HEK293 (cell line): ENCODE data around the gene ACTA2.

Source experiments
- CTCF ChIA-PET: fragments of 350-600 bp; formaldehyde crosslinking; extraction: SDS; loops from one replicate; lab custom pipeline; 2021; ENCODE audit warnings: antibody characterized with exemption; lab: Yijun Ruan, JAX
- POLR2A ChIA-PET: fragments of 300-600 bp; formaldehyde crosslinking; extraction: SDS; loops from one replicate; lab custom pipeline; 2020; ENCODE audit warnings: antibody characterized with exemption, inconsistent platforms; lab: Yijun Ruan, JAX
- H3K27ac ChIP-seq: fragments of 200-500 bp; sonication (Bioruptor generic); 2 replicates; pipeline ENCODE4 v1.5.1; 2014; ENCODE audit warnings: low read depth, low read length, control low read depth, inconsistent platforms; ENCODE audit errors: extremely low read depth
- H3K36me3 ChIP-seq, 2 experiments: fragments of 200-500 bp in 1 of 2; sonication (Bioruptor generic) in 1 of 2; 1 replicate in 1 of 2; 2 replicates in 1 of 2; pipeline ENCODE4 v1.5.1; 2014 to 2017; ENCODE audit warnings: inconsistent platforms in 2 of 2, low read length in 2 of 2; ENCODE audit not compliant: control insufficient read depth in 2 of 2, insufficient read depth in 1 of 2
- H3K4me1 ChIP-seq: fragments of 200-500 bp; sonication (Bioruptor generic); 2 replicates; pipeline ENCODE4 v1.5.1; 2014; ENCODE audit warnings: mild to moderate bottlenecking, low read length, inconsistent platforms; ENCODE audit not compliant: control insufficient read depth, insufficient read depth
- H3K4me3 ChIP-seq: 2 replicates; pipeline ENCODE4 v1.5.1; 2011; ENCODE audit warnings: low read depth, mild to moderate bottlenecking, control low read depth, low read length, moderate library complexity
- H3K9me3 ChIP-seq: fragments of 200-500 bp; sonication (Bioruptor generic); 2 replicates; pipeline ENCODE4 v1.5.1; 2014; ENCODE audit warnings: low read depth, low read length, inconsistent platforms; ENCODE audit not compliant: control insufficient read depth, insufficient read depth
- CTCF ChIP-seq: fragments of 450-650 bp; formaldehyde crosslinking; IDR thresholded peaks from 2 replicates; pipeline ENCODE4 v1.5.1; 2016; ENCODE audit warnings: missing biosample characterization, missing genetic modification characterization
- FEZF1 ChIP-seq: fragments of 450-650 bp; formaldehyde crosslinking; IDR thresholded peaks from 2 replicates; pipeline ENCODE4 v1.5.1; 2016; ENCODE audit warnings: missing biosample characterization, missing genetic modification characterization
- GLIS2 ChIP-seq: fragments of 450-650 bp; formaldehyde crosslinking; IDR thresholded peaks from 2 replicates; pipeline ENCODE4 v1.5.1; 2016; ENCODE audit warnings: missing biosample characterization, missing genetic modification characterization
- KLF16 ChIP-seq: fragments of 450-650 bp; formaldehyde crosslinking; IDR thresholded peaks from 2 replicates; pipeline ENCODE4 v1.5.1; 2017; ENCODE audit warnings: missing biosample characterization, missing genetic modification characterization
- PRDM4 ChIP-seq: fragments of 450-650 bp; formaldehyde crosslinking; IDR thresholded peaks from 2 replicates; pipeline ENCODE4 v1.5.1; 2017; ENCODE audit warnings: missing biosample characterization, missing genetic modification characterization
- SCRT2 ChIP-seq: fragments of 450-650 bp; formaldehyde crosslinking; IDR thresholded peaks from 2 replicates; pipeline ENCODE4 v1.5.1; 2016; ENCODE audit warnings: missing biosample characterization, missing genetic modification characterization
- ZBTB6 ChIP-seq: fragments of 450-650 bp; formaldehyde crosslinking; IDR thresholded peaks from 2 replicates; pipeline ENCODE4 v1.5.1; 2017; ENCODE audit warnings: missing biosample characterization, missing genetic modification characterization
- ZBTB8A ChIP-seq: fragments of 450-650 bp; formaldehyde crosslinking; IDR thresholded peaks from 2 replicates; pipeline ENCODE4 v1.5.1; 2016; ENCODE audit warnings: missing biosample characterization, missing genetic modification characterization
- ZNF133 ChIP-seq: fragments of 450-650 bp; formaldehyde crosslinking; IDR thresholded peaks from 2 replicates; pipeline ENCODE4 v1.5.1; 2016; ENCODE audit warnings: missing biosample characterization, missing genetic modification characterization
- ZNF140 ChIP-seq: fragments of 450-650 bp; formaldehyde crosslinking; IDR thresholded peaks from 2 replicates; pipeline ENCODE4 v1.5.1; 2016; ENCODE audit warnings: missing biosample characterization, missing genetic modification characterization
- ZNF223 ChIP-seq: fragments of 450-650 bp; formaldehyde crosslinking; IDR thresholded peaks from 2 replicates; pipeline ENCODE4 v1.5.1; 2016; ENCODE audit warnings: missing biosample characterization, missing genetic modification characterization
- ZNF24 ChIP-seq: fragments of 450-650 bp; formaldehyde crosslinking; IDR thresholded peaks from 2 replicates; pipeline ENCODE4 v1.5.1; 2016; ENCODE audit warnings: missing biosample characterization, missing genetic modification characterization
- ZNF248 ChIP-seq: fragments of 450-650 bp; formaldehyde crosslinking; IDR thresholded peaks from 2 replicates; pipeline ENCODE4 v1.5.1; 2017; ENCODE audit warnings: missing biosample characterization, missing genetic modification characterization
- ZNF555 ChIP-seq: fragments of 450-650 bp; formaldehyde crosslinking; conservative IDR thresholded peaks from 2 replicates; pipeline ENCODE4 v1.5.1; 2017; ENCODE audit warnings: missing biosample characterization, mild to moderate bottlenecking, missing genetic modification characterization, inconsistent platforms
- ZNF560 ChIP-seq: fragments of 450-650 bp; formaldehyde crosslinking; IDR thresholded peaks from 2 replicates; pipeline ENCODE4 v1.5.1; 2017; ENCODE audit warnings: missing biosample characterization, missing genetic modification characterization, borderline replicate concordance
- ZNF580 ChIP-seq: fragments of 450-650 bp; formaldehyde crosslinking; IDR thresholded peaks from 2 replicates; pipeline ENCODE4 v1.5.1; 2016; ENCODE audit warnings: missing biosample characterization, missing genetic modification characterization
- ZNF664 ChIP-seq: fragments of 450-650 bp; formaldehyde crosslinking; IDR thresholded peaks from 2 replicates; pipeline ENCODE4 v1.5.1; 2016; ENCODE audit warnings: missing biosample characterization, missing genetic modification characterization
- ZNF777 ChIP-seq: fragments of 450-650 bp; formaldehyde crosslinking; IDR thresholded peaks from 2 replicates; pipeline ENCODE4 v1.5.1; 2017; ENCODE audit warnings: missing biosample characterization, missing genetic modification characterization, borderline replicate concordance
- ZNF843 ChIP-seq: fragments of 450-650 bp; formaldehyde crosslinking; IDR thresholded peaks from 2 replicates; pipeline ENCODE4 v1.5.1; 2016; ENCODE audit warnings: missing biosample characterization, missing genetic modification characterization

Gene ACTA2

GRCh38 chr10:88908194-88908593, 44.4 kb downstream of the ACTA2 start (continued):
- TF ChIP-seq ZNF560 (no peak), ZNF140 (no peak), GLIS2 (no peak), ZBTB8A (tag by site-specific recombination) (no peak)
- TF ChIP-seq, all 188 proteins: peak for 0

- Histone ChIP-seq H3K27ac (no peak overlapping the region), H3K4me3 (no peak overlapping the region), H3K4me1 (no peaks in the 10 kb centered on the region), H3K36me3 (peaks cover 14 to 19% of the 10 kb centered on the region in 2 experiments), H3K9me3 (no peaks in the 10 kb centered on the region)
- POLR2A ChIA-PET = no interaction called here
- CTCF ChIA-PET = interaction anchor here (2.2 kb wide), 1 partner anchor 72 kb away, joined by 9 read pairs; no protein-coding TSS in a partner anchor
- no peak for TF ChIP-seq ZBTB6 (tag by site-specific recombination)
- TF ChIP-seq ZNF555 = no peak
- TF ChIP-seq SCRT2 = no peak
- TF ChIP-seq ZNF248 (tag by site-specific recombination) = no peak
- TF ChIP-seq ZNF664 (tag by site-specific recombination) = no peak
Observed at GRCh38 chr10:88906921-88907320, 45.7 kb downstream of the ACTA2 start.

- ChIA-PET POLR2A (no interaction called here), CTCF (no interaction called here)
- no peak for TF ChIP-seq ZNF133 (tag by site-specific recombination)
- peak; percentile 52; the same call in 1 of the 2 replicates for TF ChIP-seq ZNF843
- no peak for TF ChIP-seq ZNF777 (tag by site-specific recombination)
- TF ChIP-seq KLF16 (tag by site-specific recombination) = no peak
- TF ChIP-seq CTCF (tag by site-specific recombination) = no peak
- no peak for TF ChIP-seq ZNF555
- peak; percentile 17; the same call in 1 of the 2 replicates for TF ChIP-seq FEZF1 (tag by site-specific recombination)
- TF ChIP-seq PRDM4 = peak; percentile 51; the same call in 1 of the 2 replicates
- no peak for TF ChIP-seq ZNF24 (tag by site-specific recombination)
- 0 out of 2 replicates have a peak, but pooled peaks have one; percentile 55 for TF ChIP-seq ZNF580 (tag by site-specific recombination)
- no peak for TF ChIP-seq ZNF223
- no peaks in the 10 kb centered on the region; the same call in 1 of the 2 replicates for H3K4me1 ChIP-seq
- H3K4me3 ChIP-seq = no peak overlapping the region
- H3K9me3 ChIP-seq = no peaks in the 10 kb centered on the region
- H3K27ac ChIP-seq = no peak overlapping the region
- peaks cover 17 to 19% of the 10 kb centered on the region in 2 experiments for H3K36me3 ChIP-seq
Observed at GRCh38 chr10:88903715-88904114, 48.9 kb downstream of the ACTA2 start.
